Activated T-helper 9 cell treated with anti-CD3 and anti-CD28 coated beads, Interleukin-2, amount 50 U/mL, for 16 hours (primary cell): ENCODE results near the gene CTAG1A.
A peak's percentile ranks its signal among the peaks of the same experiment; 100 is the strongest.
"Not testable (repeated sequence)": the region's sequence is repeated elsewhere in the genome, so short reads cannot be mapped to it uniquely, and the experiment has no call there.

Source experiments
- DNase-seq: peaks from one replicate; pipeline ENCODE4 v3.0.0-alpha.2; 2020; ENCODE audit warnings: low read depth

The CTAG1A gene

DNA sequence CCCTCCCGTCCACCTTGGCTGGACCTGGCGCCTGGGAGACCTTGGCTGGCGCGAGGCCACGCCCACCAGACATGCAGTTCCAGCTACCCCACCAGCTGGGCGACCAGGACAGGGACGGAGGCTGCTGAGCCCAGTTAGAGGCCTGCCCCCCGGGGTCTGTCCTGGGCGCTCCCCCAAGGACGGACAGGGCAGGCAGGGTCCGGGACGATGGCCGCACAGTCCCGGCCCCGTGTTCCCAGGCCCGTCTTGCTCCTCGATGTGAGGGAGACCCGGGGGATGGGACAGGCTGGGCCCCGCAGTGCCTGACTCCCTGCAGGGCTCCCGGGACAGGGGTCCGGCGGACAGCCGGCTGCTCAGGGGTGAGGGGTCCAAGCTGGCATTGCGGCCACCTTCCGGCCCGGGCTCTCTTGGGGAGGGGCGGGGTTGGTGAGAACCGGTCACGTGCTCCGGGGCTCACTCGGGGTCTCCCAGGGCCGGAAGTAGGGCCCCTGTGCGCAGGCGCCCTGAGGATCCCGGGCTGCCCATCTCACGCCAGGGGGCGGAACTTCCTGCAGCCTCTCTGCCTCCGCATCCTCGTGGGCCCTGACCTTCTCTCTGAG is at the start of gene CTAG1A:
TSS of gene CTAG1A (plus strand) at position 549 of the 599 bp plus-strand sequence. CDS start 74 bp downstream, outside the sequence.
- not testable (repeated sequence) for DNase-seq

- no peak for DNase-seq
Observed at GRCh38 chrX:154535892-154536291, 49.0 kb upstream of the CTAG1A start.

DNA sequence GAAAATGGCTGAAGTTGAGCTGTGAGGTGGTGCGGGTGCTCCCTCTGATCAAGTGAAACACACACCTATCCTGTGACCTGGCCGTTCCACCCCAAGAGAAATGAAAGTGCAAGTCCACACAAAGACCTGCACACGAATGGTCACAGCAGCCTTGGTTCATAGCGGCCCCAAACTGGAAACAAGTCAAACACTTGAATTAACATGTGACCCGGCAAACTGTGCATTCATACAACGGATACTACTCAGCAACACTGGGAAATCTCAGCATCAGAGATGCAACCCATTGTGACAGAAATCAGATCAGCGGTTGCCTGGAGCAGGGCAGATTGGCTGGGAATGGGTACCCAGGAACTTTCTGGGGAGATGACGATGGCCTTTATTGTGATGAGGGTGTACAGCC is 45.9 kb upstream of the CTAG1A start:
- no peak for DNase-seq

DNA sequence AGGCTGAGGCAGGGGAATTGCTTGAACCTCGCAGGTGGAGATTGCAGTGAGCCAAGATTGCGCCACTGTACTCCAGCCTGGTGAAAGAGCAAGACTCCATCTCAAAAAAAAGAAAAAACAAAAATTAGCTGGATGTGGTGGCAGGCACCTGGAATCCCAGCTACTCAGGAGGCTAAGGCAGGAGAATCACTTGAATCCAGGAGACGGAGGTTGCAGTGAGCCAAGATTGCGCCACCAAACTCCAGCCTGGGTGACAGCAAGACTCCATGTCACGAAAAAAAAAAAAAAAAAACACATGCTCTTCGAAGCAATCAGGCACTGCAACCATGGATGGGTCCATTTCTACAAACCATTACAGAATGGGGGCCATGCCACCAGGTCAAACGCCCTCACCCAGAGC is 44.6 kb upstream of the CTAG1A start:
- DNase-seq, result not testable (repeated sequence)

DNA sequence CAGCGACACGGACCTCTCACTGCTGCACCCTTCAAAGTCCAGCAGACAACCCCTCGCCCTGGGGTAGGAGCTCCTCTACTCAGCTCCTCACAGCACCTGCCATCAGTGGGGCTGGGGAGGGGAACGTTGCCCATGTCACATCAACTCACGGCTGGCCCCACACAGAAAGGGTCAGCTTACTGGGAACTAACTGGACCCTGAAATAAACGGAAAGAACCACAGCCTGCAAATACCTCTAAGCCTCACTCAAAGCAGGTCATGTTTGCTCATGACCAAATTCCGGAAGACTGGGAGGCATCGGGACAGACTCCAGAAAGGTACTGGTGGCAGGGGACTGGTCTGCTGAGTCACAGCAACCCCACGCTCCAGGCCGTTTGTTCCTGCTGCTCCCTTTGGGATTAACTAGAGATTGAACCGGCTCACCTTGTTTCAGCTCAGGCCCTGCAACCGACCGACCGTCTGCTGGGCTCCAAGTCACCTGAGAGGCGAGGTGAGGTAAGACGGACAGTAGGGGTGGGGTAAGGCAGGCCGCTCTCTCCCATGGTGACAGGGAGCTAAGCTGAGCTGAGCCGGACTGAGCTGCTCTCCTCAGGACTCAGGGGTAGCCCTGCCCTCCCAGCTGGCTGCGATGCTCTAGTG is 43.9 kb upstream of the CTAG1A start:
- DNase-seq, result no peak

DNA sequence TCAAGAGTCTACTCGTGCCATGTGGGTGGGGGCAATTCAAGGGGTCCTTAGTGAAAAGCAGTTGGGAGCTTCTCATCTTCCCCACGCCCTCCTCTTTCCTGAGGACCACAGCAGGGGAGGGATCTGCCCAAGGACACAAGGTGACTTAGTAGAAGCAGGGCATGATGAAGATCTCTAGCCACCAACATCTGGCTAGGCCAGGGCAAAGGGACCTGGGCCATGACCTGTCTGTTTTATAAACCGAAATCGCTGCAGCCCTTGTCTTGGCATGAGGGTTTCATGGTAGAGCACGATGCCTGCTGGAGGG is 43.4 kb upstream of the CTAG1A start:
- no peak for DNase-seq

- DNase-seq, result peak; percentile 34
Observed at GRCh38 chrX:154541896-154542722, 42.8 kb upstream of the CTAG1A start.

GRCh38 chrX:154542723-154543424 is 42.1 kb upstream of the CTAG1A start:
- DNase-seq, result no peak

- DNase-seq, result no peak
Observed at GRCh38 chrX:154545673-154546274, 39.2 kb upstream of the CTAG1A start.

DNA sequence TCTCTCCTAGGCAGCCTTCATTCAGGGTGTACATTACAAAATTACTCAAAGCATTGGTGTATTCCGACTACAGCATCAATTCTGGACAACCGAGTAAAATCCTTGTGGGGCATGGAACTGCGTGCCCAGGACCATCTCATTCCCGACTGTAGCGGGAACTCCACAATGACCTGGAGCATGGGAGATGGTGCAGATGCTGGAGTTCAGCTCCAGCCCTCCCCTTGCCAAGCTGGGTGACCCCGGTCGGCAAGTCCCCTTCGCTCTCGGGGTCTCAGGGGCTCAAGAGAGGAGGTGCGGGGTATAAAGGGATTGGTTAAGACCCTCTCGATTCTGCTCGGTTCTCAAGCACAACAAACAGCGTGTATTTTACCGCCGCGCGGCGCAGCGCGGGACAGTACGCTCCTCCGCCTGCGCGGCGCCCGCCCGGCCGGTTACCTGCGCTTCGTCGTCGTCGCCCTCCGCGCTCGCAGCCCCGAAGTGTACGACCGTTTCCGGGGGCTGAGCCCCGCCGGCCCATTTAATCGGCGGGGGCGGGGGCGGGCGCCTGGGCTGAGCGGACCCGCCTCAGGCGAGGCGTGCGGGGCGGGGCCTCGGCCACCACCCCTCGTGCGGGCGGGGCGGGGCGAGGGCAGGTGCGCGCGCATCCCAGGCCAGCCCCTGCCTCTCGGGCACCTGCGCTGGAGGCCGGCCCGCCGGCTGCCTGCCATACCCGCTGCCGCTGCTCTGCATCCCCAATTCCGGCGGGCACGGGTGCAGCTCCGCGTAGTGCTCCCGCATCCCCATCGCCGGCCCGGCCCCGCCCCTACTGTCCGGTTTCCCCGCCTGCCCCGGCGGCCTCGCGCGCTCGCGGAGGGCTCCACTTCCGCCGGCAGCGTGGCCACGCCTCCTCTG is 38.3 kb upstream of the CTAG1A start, which contains the start of gene G6PD:
TSS of gene G6PD (minus strand) at position 493 of the 891 bp plus-strand sequence. CDS start 691 bp downstream, outside the sequence.
- peak; percentile 74 for DNase-seq

DNA sequence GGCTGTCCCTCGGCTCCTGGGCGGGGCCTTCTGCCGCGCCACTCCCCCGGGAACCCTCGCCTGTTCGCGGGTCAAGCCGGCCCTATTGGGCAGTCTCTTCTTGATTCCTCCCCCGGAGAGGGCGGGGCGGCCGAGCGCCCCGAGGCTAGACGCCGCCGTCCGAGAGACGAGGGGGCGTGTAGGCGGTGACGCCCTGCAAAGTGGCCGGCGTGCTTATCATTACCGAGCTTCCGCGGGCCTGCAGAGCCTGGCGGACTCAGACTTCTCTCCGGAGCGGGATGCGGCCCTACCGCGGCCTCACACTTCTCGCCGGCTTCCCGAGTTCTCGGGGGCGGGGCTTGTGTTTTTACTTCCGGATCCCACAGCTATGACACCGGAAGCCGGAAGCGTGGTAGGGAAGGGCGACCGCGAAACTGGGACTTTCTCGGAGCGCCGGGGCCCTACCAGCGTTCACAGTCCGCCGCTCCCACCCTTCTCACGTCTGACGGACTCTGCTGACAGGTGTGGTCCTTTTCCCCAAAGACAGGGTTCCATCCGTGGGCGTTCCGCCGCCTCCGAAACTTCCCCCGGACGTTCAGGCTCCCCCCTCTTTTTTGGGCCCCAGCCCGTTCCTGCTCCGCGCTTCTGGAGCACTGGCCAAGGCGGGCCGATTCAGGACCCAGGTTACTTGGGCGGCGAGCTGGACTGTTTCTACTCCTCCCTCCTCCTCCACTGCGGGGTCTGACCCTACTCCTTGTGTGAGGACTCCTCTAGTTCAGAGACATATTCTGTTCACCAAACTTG is 37.5 kb upstream of the CTAG1A start, which contains the start of gene IKBKG:
TSS of gene IKBKG (plus strand) at position 376 of the 783 bp plus-strand sequence. CDS start 4,383 bp downstream, outside the sequence.
- DNase-seq, result peak; percentile 77

- DNase-seq, result no peak
Observed at GRCh38 chrX:154548028-154548316, 37.0 kb upstream of the CTAG1A start.

DNA sequence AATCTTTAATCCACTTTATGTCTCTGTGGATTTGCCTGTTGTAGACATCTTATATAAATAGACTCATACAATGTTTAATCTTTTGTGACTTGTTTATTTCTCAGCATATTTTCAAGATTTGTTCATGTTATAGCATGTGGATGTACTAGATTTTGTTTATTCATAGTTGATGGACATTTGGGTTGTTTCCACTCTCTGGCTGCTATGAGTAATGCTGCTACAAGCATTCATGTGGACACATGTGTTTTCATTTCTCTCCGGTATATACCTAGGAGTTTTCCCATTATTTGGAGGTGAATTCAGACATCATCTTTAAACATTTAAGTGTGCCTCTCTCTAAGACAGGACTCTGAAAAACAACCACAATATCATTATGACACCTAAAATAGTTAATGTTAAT is 35.2 kb upstream of the CTAG1A start:
- DNase-seq, result no peak

GRCh38 chrX:154552112-154552806 is 32.7 kb upstream of the CTAG1A start:
- not testable (repeated sequence) for DNase-seq

- not testable (repeated sequence) for DNase-seq
Observed at GRCh38 chrX:154558060-154558690, 26.8 kb upstream of the CTAG1A start.

GRCh38 chrX:154558896-154559295 is 26.0 kb upstream of the CTAG1A start:
- DNase-seq, result not testable (repeated sequence)

DNA sequence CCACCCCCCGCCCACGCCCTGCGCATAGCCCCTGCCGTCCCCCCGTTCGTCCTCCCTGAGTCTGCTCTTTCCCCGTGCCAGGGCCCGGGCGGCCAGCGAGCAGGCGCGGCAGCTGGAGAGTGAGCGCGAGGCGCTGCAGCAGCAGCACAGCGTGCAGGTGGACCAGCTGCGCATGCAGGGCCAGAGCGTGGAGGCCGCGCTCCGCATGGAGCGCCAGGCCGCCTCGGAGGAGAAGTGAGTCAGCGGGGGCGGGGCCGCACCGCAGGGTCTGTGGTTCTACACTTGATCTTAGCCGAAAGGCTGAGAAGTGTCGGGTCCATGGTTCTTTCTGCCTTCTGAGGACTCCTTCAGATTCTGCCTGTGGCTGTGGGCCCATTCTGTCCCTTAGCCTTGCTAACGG is 24.6 kb upstream of the CTAG1A start:
- DNase-seq, result not testable (repeated sequence)

- DNase-seq, result not testable (repeated sequence)
Observed at GRCh38 chrX:154562295-154562694, 22.6 kb upstream of the CTAG1A start.

GRCh38 chrX:154570361-154570760 is 14.6 kb upstream of the CTAG1A start:
- not testable (repeated sequence) for DNase-seq
